Measurements from ENCODE around the gene C1orf198.

- TF ChIP-seq RBBP5 (IDR thresholded peaks at IDR 0.05; ENCODE audit: borderline replicate concordance, low read depth, low read length) (no peak), TCF12 (IDR thresholded peaks at IDR 0.05; ENCODE audit: low read depth, low read length) (no peak), POLR2A (IDR thresholded peaks at IDR 0.05; ENCODE audit: control extremely low read depth in 1 of 2, low read depth in 2 of 2, low read length in 2 of 2) (no peak), GABPA (IDR thresholded peaks at IDR 0.05; ENCODE audit: borderline replicate concordance, insufficient read depth, low read length) (no peak), POLR2AphosphoS5 (IDR thresholded peaks at IDR 0.05; ENCODE audit: low read depth, low read length) (no peak), CHD1 (IDR thresholded peaks at IDR 0.05; ENCODE audit: low read depth, low read length) (no peak), CBX8 (IDR thresholded peaks at IDR 0.05; ENCODE audit: borderline replicate concordance, low read depth, low read length) (no peak)
- TF ChIP-seq, protein P1, sequence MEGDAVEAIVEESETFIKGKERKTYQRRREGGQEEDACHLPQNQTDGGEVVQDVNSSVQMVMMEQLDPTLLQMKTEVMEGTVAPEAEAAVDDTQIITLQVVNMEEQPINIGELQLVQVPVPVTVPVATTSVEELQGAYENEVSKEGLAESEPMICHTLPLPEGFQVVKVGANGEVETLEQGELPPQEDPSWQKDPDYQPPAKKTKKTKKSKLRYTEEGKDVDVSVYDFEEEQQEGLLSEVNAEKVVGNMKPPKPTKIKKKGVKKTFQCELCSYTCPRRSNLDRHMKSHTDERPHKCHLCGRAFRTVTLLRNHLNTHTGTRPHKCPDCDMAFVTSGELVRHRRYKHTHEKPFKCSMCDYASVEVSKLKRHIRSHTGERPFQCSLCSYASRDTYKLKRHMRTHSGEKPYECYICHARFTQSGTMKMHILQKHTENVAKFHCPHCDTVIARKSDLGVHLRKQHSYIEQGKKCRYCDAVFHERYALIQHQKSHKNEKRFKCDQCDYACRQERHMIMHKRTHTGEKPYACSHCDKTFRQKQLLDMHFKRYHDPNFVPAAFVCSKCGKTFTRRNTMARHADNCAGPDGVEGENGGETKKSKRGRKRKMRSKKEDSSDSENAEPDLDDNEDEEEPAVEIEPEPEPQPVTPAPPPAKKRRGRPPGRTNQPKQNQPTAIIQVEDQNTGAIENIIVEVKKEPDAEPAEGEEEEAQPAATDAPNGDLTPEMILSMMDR (IDR thresholded peaks at IDR 0.05; ENCODE audit: control extremely low read depth in 1 of 3, insufficient read depth in 1 of 3, low read depth in 1 of 3, low read length in 3 of 3): no peak
Observed at GRCh38 chr1:230902349-230902923, 34.1 kb upstream of the C1orf198 start.
